ENCODE results near the gene ILF2. TPM values are rescaled to one million over a fixed set of nuclear protein-coding genes. Genes with fewer than 3 reads are reported as not detected.

ILF2 gene
- total RNA-seq, 4 donors from 2014 or later = 59.3 to 125 (median 78.5) TPM

DNA sequence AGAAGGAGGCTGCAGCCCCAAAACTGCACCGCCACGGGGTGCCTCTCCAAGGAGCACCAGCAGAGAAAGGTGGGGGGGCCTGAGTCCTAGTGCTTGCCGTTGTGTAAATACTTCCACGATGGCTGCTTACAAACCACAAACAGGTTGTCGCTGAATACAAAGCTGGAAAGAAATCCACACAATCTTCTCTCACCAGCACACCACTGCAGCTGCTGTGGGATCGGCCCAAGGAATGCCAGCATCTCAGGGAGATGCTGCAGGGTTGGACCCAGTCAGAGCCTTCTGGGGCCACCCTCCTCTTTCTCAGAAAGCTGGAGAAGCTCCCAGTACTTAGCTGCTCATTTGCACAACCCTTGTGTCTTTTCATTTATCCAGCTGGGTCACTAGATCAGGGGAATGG is 51.6 kb downstream of the ILF2 start:
- TF ChIP-seq, protein P1, sequence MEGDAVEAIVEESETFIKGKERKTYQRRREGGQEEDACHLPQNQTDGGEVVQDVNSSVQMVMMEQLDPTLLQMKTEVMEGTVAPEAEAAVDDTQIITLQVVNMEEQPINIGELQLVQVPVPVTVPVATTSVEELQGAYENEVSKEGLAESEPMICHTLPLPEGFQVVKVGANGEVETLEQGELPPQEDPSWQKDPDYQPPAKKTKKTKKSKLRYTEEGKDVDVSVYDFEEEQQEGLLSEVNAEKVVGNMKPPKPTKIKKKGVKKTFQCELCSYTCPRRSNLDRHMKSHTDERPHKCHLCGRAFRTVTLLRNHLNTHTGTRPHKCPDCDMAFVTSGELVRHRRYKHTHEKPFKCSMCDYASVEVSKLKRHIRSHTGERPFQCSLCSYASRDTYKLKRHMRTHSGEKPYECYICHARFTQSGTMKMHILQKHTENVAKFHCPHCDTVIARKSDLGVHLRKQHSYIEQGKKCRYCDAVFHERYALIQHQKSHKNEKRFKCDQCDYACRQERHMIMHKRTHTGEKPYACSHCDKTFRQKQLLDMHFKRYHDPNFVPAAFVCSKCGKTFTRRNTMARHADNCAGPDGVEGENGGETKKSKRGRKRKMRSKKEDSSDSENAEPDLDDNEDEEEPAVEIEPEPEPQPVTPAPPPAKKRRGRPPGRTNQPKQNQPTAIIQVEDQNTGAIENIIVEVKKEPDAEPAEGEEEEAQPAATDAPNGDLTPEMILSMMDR (IDR thresholded peaks at IDR 0.05; ENCODE audit: low read depth) = no peak

DNA sequence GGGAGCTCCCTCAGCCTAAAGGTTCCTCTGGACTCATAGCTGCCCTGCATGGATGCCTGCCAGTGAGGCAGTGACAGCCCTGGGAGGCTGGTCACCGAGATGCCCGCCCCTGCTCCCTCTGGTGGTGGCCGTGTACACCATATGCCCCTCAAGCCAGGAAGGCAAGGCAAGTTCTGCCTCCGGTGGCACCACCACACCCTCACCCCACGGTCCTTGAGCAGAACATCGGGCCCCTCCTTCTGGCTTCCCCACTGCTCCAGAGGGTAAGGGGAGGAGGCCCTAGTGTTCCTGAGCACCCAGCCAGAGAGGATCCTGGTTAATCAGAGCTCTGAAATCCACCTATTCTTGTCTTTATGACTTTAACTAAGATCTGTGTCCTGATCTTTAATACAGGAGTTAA is 53.1 kb downstream of the ILF2 start:
- TF ChIP-seq, protein P1 (IDR thresholded peaks at IDR 0.05; ENCODE audit: low read depth) = no peak

DNA sequence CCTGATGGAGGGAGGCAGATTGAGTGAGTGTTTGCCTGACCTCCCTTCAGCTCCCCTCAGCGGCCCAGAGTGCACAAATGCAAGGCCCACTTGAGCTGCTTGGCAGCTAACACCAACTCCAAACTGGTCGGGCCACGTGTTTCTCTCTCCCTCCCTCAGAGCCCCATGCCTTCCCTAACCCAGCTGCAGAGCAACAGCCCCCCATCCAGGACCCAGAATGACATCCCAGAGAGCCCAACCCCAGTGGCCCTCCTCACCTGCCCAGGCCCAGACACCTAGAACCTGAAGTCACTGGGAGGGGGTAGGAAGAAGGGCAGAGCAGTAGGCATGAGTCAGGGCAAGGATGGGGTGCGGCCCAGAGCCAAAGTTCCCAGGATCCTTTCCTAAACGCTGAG is 53.9 kb downstream of the ILF2 start:
- TF ChIP-seq, protein P1 (IDR thresholded peaks at IDR 0.05; ENCODE audit: low read depth) = no peak

GRCh38 chr1:153616144-153616916 is 54.5 kb downstream of the ILF2 start, which contains the start of gene S100A14:
Gene S100A14, minus strand, starts transcription at chr1:153616325. Its CDS starts 467 bp downstream, at chr1:153615858.
- TF ChIP-seq, protein P1 (IDR thresholded peaks at IDR 0.05; ENCODE audit: low read depth) = no peak

- TF ChIP-seq, protein P1 (IDR thresholded peaks at IDR 0.05; ENCODE audit: low read depth) = no peak
Observed at GRCh38 chr1:153615406-153615805, 55.4 kb downstream of the ILF2 start.

DNA sequence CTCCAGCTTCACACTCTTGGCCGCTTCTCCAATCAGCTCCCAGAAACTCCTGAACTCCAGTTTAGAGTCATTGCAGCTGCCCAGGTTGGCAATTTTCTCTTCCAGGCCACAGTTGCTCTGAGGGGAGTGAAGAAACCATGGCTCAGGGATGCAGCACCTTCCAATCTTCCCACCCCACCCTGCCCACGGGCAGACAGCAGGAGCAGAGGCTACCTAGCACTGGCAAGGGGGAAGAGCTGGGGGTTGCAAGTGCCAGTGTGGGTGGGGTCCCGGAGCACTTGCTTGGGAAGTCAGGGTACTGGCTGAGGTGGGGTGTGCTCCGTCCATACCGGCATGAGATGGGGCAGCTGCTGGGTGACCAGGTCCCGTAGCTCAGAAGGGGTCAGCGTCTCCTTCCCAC is 55.9 kb downstream of the ILF2 start:
- TF ChIP-seq, protein P1 (IDR thresholded peaks at IDR 0.05; ENCODE audit: low read depth) = no peak

GRCh38 chr1:153614189-153614900 is 56.4 kb downstream of the ILF2 start:
- TF ChIP-seq, protein P1 (IDR thresholded peaks at IDR 0.05; ENCODE audit: low read depth) = no peak

All from subcutaneous adipose tissue (tissue), 4 donors.